ENCODE results near the gene OSBPL5. TPM values are rescaled to one million over a fixed set of nuclear protein-coding genes. Genes with fewer than 3 reads are reported as not detected.

OSBPL5 gene
- polyA plus RNA-seq, 3 donors: 3.1 to 30.3 (median 6.8) TPM

DNA sequence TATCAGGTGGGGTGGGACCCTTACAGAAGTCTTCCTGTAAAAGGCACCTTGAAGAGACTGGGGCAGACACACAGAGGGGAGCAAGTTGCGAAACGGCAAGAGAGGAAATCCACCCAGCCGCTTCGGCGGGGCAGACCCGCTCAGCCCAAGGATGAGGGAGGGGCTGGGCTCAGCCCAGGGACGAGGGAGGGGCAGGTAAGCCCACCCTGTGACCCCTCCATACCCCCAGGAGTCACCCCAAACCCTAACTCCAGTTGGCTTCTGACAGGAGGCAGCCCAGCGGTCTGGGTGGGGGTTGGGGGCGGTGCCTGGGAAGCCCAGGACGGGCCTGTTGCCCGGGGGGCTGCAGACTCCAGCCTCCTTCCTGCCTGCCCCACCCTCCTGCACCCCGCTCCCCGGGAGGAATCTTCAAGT lies 965 bp downstream of the OSBPL5 start:
- Histone ChIP-seq H3K79me2 (ENCODE audit: insufficient read depth, low read length) (peaks cover 69% of the 10 kb centered on the region), H3K4me1 (ENCODE audit: control insufficient read depth in 1 of 2, insufficient read depth in 2 of 2, low read length in 2 of 2) (peaks cover 48 to 71% of the 10 kb centered on the region in 2 donors), H3K36me3 (replicated peaks in 1 of 2; ENCODE audit: control insufficient read depth in 1 of 2, insufficient read depth in 2 of 2, low read length in 2 of 2) (no peaks in the 10 kb centered on the region), H3K27me3 (ENCODE audit: control insufficient read depth in 2 of 2, insufficient read depth in 2 of 2, low read length in 2 of 2) (peaks cover 0 to 9% of the 10 kb centered on the region in 2 donors), H3K4me3 (replicated peaks in 1 of 3; ENCODE audit: low read depth in 2 of 3, low read length in 3 of 3) (peak overlapping the region; percentile 73 to 91 (median 77)), H3K4me2 (replicated peaks; ENCODE audit: extremely low read depth, low read length, poor library complexity, severe bottlenecking) (peak overlapping the region; percentile 97), H3K9me3 (replicated peaks in 1 of 2; ENCODE audit: control insufficient read depth in 1 of 2, insufficient read depth in 1 of 2, low read length in 2 of 2) (no peaks in the 10 kb centered on the region), H3K9ac (ENCODE audit: insufficient read depth, low read length, poor library complexity, severe bottlenecking) (peak overlapping the region; percentile 82), H2AFZ (ENCODE audit: insufficient read depth, low read depth, low read length, poor library complexity, severe bottlenecking) (peak overlapping the region; percentile 82), H3K27ac (ENCODE audit: low read depth in 1 of 2, low read length in 2 of 2) (peak overlapping the region in 1 of 2 donors; percentile 82), H4K20me1 (ENCODE audit: insufficient read depth, low read length) (peaks cover 55% of the 10 kb centered on the region)
- H3K4me3 Mint-ChIP-seq: peak overlapping the region; percentile 81 to 92
- TF ChIP-seq, protein P1, sequence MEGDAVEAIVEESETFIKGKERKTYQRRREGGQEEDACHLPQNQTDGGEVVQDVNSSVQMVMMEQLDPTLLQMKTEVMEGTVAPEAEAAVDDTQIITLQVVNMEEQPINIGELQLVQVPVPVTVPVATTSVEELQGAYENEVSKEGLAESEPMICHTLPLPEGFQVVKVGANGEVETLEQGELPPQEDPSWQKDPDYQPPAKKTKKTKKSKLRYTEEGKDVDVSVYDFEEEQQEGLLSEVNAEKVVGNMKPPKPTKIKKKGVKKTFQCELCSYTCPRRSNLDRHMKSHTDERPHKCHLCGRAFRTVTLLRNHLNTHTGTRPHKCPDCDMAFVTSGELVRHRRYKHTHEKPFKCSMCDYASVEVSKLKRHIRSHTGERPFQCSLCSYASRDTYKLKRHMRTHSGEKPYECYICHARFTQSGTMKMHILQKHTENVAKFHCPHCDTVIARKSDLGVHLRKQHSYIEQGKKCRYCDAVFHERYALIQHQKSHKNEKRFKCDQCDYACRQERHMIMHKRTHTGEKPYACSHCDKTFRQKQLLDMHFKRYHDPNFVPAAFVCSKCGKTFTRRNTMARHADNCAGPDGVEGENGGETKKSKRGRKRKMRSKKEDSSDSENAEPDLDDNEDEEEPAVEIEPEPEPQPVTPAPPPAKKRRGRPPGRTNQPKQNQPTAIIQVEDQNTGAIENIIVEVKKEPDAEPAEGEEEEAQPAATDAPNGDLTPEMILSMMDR (IDR thresholded peaks at IDR 0.05): no peak
- peaks cover 71% of the 10 kb centered on the region for H3K4me1 Mint-ChIP-seq
- peaks cover 5 to 8% of the 10 kb centered on the region in 2 donors for H3K36me3 Mint-ChIP-seq
- peak in 2 of 3 donors; percentile 25 to 26 for DNase-seq
- WGBS (ENCODE audit: insufficient coverage): 4% methylated on average over 4 of the region's 13 CpGs
- peaks cover 0 to 2% (median 0%) of the 10 kb centered on the region in 7 donors for H3K9me3 Mint-ChIP-seq
- H3K27me3 Mint-ChIP-seq (ENCODE audit: low read depth in 3 of 3): peaks cover 13 to 20% (median 17%) of the 10 kb centered on the region in 3 donors
- peak overlapping the region in 6 of 7 donors; percentile 15 to 70 (median 45) for H3K27ac Mint-ChIP-seq
- intact Hi-C loops (cut with micrococcal nuclease): loop anchor here in 1 of 2 donors (5.0 kb wide), 1 partner anchor 52 kb away; no protein-coding TSS in a partner anchor

DNA sequence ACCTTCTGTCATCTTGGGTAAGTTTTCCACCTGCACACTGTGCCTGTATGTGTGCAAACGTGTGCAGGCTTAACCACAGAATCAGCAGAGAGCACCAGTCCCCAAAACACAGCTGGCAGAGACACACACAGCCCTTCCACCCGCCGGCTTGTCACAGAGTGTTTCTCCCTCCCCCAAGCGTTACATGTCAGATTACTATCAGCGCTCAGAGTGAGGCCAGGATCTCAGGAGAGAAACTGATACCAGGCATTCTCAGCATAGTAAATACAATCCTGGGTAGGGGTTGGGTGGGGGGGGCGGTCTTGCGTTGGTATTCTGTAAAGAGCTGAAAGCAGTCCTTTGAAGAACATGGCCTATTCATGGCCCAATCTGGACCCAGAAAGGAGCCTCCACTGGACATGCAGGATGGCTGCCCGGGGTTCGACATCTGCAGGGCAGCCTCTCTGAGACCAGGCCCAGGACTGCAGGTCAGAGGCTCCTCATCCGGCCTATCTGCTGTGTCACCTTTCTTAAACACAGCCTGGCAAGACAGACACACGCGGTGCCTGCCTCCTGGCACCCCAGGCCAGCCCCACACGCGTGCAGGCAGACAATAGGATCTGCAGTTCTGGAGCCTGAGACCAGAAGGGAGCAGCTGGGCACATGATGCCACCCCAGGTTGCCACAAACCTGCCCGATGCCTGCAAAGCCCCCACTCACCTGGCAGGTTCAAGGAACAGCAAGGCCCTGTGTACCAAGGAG lies 1.7 kb downstream of the OSBPL5 start:
- peaks cover 45 to 70% of the 10 kb centered on the region in 2 donors for H3K4me1 ChIP-seq (ENCODE audit: control insufficient read depth in 1 of 2, insufficient read depth in 2 of 2, low read length in 2 of 2)
- WGBS (ENCODE audit: insufficient coverage): 58% methylated on average over 11 of the region's 15 CpGs
- DNase-seq: no peak
- peak overlapping the region in 1 of 2 donors; percentile 82 for H3K27ac ChIP-seq (ENCODE audit: low read depth in 1 of 2, low read length in 2 of 2)
- H3K9me3 Mint-ChIP-seq: peaks cover 0 to under 1% (median 0%) of the 10 kb centered on the region in 7 donors
- H3K4me3 ChIP-seq (replicated peaks in 1 of 3; ENCODE audit: low read depth in 2 of 3, low read length in 3 of 3): peak overlapping the region; percentile 73 to 91 (median 77)
- peaks cover 63% of the 10 kb centered on the region for H4K20me1 ChIP-seq (ENCODE audit: insufficient read depth, low read length)
- no peak overlapping the region for H2AFZ ChIP-seq (ENCODE audit: insufficient read depth, low read depth, low read length, poor library complexity, severe bottlenecking)
- peak overlapping the region; percentile 97 for H3K4me2 ChIP-seq (replicated peaks; ENCODE audit: extremely low read depth, low read length, poor library complexity, severe bottlenecking)
- H3K9ac ChIP-seq (ENCODE audit: insufficient read depth, low read length, poor library complexity, severe bottlenecking): peak overlapping the region; percentile 82
- H3K4me3 Mint-ChIP-seq: peak overlapping the region; percentile 81 to 92
- peaks cover 8 to 10% of the 10 kb centered on the region in 2 donors for H3K36me3 Mint-ChIP-seq
- TF ChIP-seq, protein P1 (IDR thresholded peaks at IDR 0.05): no peak
- H3K27ac Mint-ChIP-seq: peak overlapping the region in 4 of 7 donors; percentile 33 to 70 (median 66)
- H3K36me3 ChIP-seq (replicated peaks in 1 of 2; ENCODE audit: control insufficient read depth in 1 of 2, insufficient read depth in 2 of 2, low read length in 2 of 2): no peaks in the 10 kb centered on the region
- no peaks in the 10 kb centered on the region for H3K9me3 ChIP-seq (replicated peaks in 1 of 2; ENCODE audit: control insufficient read depth in 1 of 2, insufficient read depth in 1 of 2, low read length in 2 of 2)
- peaks cover 0 to 5% of the 10 kb centered on the region in 2 donors for H3K27me3 ChIP-seq (ENCODE audit: control insufficient read depth in 2 of 2, insufficient read depth in 2 of 2, low read length in 2 of 2)
- peaks cover 74% of the 10 kb centered on the region for H3K4me1 Mint-ChIP-seq
- intact Hi-C loops (cut with micrococcal nuclease): loop anchor here in 1 of 2 donors (5.0 kb wide), 1 partner anchor 51 kb away; no protein-coding TSS in a partner anchor
- peaks cover 12 to 15% (median 13%) of the 10 kb centered on the region in 3 donors for H3K27me3 Mint-ChIP-seq (ENCODE audit: low read depth in 3 of 3)
- H3K79me2 ChIP-seq (ENCODE audit: insufficient read depth, low read length): peaks cover 76% of the 10 kb centered on the region
